HG03342 (cell line): ENCODE results near the gene CLUH.
A peak's percentile ranks its signal among the peaks of the same experiment; 100 is the strongest.

Experiments
- ATAC-seq: cut with Tn5 transposase; IDR thresholded peaks from one replicate; pipeline ENCODE4 v1.9.1; 2021; ENCODE audit warnings: mild to moderate bottlenecking, moderate library complexity; ENCODE audit not compliant: unreplicated experiment

The CLUH gene

DNA sequence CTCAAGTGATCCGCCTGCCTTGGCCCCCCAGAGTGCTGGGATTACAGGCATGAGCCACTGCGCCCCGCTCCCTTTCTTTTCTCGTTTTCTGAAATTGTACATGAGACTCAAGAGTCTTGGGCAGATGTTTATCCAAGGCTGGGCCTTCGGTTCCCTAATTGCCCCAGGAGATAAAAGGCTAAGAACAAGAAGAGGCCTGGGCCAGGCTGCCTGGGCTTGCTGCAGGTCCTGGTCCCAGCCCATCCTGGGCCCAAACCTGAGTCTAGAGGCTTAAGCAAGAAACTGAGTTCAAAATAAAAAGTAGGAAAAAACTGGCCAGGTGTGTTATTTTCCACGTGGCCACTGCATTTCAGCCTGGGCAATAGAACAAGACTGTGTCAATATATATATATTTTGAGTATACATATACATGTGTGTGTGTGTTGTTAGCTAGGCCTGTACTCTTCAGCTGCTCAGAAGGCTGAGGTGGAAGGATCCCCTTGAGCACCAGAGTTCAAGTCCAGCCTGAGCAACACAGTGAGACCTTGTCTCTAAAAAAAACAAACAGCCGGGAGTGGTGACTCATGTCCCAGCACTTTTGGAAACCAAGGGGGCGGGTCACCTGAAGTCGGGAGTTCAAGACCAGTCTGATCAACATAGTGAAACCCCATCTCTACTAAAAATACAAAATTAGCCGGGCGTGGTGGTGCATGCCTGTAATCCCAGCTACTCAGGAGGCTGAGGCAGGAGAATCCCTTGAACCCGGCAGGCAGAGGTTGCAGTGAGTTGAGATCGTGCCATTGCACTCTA lies 6.8 kb upstream of the CLUH start:
- no peak for ATAC-seq

DNA sequence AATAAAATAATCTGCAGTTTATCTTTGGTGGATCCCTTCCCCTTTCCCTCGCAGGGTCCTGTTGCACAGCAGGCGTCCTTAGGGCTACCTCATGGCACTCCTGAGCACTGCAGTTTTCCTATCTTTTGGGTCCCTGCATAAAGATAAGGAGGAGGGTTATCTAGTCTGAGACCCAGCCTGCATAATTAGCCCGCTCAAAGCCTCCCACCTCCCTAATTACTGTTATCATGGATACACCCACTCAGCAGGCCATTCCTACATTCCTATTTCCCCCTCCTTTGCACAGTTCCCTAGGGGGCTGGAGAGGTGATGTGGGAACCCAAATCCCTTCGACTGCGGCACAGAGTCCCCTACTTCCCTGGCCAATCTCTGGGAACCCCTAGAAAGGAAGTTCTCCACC lies 5.1 kb upstream of the CLUH start:
- ATAC-seq: no peak

DNA sequence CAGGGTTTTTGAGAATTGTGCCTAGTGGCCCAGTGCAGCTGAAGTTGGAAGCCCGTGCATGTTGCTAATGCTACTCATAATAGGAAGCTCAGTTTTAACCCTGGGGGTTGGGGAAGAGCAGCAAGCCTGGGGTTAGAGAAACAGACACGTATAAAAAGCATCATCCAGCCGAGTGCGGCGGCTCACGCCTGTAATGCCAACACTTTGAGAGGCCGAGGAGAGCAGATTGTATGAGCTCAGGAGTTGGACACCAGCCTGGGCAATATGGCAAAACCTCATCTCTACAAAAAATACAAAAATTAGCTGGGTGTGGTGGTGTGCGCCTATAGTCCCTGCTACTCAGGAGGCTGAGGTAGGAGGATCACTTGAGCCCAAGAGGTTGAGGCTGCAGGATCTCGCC lies 2.3 kb upstream of the CLUH start:
- ATAC-seq: no peak

DNA sequence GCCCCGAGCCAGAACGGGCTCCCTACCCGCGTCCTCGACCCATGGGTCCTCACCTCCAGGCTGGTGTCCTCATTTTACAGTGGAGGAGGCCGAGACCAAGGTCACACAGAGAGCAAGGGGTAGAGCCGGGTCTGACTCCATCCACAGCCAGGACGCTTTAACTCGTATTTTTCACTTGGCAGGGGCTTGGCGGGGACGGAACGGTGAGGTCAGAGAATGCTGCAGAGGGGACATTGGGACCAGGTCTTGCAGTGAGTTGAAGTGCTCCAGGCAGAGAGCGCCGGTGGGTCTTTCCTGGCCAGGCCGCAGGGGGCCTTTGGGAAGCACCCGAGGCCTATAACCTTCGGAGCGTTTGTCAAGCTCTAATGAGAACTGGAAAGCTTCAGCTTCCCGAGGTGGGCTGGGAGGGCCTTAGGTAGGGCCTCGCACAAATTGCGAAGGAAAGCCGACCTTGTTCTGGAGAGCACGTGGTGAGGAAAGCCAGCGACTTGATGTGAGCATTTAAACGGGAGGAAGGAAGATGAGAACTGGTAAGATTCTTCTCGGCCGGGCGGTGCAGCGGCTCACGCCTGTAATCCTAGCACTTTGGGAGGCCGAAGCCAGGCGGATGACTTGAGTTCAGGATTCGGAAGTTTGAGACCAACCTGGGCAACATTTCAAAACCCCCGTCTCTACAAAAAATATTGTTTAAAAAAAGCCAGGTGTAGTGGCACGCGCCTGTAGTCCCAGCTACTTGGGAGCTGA lies 908 bp upstream of the CLUH start:
- ATAC-seq: no peak

DNA sequence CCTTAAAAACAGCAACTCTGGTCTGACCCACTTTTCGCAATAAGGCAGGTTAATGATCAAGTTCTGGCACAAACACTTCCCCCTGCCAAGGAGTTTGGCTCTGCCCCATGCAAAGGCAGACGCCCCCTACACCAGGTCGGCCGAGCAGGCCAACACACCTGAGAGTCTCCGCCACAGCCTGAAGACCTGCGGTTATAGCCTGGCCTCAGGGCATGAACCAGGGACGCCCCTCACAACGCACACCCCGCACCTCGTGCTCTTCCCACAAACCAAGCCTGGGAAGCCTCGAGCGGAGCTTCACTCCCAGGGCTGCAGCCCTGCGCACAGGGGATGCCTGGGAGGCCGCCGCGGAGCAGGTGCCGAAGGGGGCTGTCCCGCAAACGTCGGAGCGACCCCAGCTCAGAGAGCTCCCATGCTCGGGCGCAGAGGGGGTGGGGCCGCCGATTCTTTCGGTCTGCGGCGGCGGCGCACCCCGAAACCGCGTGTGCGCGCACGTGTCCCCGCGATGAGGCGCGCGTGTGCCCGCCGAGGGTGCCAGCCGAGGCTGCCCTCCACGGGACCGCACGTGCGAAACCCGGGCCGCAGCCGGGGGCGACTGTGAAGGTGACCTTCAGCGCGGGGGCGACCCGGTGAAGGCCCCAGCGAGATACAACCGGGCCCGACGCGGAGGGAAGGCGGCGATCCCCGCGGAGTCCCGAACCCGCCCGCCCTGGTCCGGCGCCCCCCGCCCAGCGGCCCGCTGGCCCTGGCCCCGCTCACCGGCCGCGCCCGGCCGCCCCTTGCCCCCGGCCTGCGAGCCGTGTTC lies 559 bp downstream of the CLUH start:
- peak; percentile 22 for ATAC-seq

DNA sequence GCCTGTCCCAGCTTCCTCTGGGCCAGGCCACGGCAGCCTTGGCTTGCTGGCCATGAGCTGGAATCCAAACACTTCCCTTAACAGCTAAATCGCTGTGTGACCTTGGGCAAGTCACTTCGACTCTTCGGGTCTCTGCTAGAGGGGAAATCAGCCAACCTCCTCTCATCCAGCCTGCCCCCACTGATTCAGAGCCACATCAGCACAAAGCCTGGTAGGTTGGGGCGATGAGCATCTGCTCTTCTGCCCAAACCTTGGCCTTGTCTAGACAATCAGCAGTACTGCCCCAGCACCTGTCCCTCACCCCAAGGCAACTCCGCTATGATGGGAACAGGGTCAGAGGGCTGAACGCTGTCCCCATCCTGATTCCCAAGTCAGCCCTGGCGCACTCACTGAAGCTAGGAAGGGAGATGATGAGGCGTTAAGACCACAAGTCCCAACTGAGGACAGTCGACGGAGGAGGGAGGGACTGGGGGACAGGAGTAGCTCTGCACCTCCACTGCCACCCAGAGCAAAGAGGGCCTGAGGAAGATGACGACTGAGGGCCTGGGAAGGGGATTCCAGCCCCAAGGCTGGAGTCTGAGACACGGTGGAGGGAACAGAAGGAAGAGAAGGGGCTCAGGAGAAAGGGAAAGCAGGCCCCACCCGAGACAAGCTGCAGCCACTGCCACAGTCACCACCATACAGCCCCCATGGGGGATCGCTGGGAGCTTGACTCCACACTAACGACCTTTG lies 1.3 kb downstream of the CLUH start:
- no peak for ATAC-seq

DNA sequence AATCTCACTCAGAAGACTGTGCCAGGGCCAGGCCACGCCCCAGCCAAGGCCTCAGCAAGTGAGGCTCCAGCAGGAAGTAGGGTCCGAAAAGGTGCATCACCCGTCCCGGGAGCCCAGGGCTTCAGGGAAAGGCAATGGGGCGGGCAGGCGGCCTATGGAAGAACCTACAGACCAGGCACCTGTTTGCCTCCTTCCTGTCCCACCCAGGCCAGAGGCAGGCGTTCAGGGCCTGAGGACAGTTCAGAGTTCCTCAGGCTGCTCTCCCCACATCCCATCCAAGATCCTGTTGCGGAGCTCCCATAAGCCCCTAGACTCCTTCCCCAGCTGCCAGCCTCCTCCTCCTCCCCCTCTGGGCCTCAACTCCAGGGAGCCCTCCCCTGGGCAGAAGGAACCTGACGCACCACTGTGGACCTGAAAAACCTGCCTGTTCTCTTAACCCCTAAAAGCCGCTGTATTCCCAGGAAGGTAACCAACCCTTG lies 2.3 kb downstream of the CLUH start:
- no peak for ATAC-seq

DNA sequence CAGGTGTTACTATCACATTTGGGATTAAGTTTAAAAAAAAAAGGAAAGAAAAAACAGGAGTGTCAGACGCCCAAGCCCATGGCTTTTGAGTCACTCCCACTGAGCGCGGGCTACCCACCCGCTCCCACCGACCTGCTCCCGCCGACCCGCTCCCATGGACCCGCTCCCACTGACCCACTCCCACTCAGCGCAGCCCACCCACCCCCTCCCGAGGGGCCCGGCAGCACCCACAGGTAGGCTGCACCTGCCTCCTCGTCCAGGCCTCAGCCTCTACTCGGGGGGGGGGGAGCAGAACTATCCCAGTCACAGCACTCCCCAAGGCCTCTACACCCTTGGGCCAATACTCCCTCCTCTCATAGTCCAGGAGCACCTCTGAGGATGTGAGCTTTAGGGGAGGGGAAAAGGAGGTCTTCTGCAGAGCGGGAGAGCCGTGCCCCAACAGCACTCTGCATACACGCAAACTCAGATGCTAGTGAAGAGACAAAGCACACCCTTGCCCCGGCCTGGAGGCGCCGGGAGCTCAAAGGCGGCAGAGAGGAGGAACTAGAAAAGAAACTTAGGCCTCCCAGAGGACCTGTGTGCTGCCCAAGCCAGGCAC lies 2.9 kb downstream of the CLUH start:
- no peak for ATAC-seq

DNA sequence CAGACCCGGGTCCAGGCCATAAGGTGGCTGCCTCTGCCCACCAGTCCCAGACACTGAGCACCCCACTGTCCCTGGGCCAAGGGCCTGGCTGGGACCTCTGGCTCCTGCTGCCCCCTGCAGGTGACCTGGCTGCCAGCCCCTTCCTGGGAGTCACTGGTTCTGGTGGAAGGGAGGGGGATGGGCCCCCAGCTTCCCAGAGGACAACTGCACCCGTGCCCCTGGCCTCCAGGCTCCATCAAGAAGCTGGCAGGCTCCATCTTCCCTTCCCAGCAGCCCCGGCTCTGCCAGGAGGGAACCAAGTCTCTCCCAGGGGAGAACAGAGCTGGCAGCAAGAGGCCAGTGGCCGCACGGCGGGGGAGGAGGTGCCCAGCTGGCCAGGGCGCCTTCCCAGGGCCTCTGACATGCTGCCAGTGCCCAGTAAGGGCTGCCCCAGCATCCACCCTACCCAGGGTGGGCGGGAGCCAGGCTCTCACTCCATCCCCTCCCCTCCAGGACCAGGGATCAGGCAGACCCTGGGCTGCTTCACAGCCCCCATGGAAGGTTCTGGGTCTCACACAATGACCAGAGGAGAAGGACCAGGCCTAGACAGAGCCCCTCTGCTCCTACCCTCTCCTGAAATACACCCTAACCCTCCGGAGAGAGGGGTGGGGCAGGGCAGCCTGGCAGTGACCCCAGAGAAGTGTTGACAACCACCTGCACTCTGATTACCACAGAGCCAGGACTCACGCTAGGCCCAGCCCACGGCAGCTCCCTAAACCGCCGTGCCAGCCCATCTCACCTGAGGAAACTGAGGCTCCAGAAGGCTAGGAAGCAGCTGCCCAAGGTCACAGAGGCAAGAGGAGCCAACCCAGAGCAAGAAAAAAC lies 3.6 kb downstream of the CLUH start:
- ATAC-seq: no peak

DNA sequence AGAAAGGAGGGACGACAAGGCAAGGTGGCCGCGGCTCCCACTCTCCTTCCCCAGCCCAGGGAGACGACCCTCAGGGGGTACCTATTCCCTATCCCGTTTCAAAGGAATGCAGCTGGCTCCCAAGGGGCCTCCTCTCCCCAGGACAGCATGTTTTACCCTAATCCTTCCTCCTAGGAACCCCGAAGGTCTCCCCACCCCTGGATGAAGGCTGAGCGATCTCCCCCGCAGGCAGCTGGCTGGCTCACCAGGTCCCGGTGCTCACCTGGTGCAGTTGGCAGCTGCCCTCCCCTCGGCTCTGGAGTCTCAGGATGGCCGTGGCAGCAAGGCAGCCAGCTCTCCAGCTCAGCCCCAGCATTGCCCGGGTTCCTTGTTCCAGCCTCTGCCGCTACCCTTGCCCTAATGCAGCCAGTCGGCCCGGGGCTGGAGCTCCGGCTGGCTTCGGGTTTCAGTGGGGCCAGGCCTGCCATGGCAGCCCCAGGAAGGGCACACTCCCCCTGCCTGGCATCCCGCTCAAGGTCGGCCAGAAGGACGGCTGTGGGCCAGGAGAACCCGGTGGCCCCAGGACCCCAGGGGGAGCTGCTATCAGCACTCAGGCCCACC lies 4.6 kb downstream of the CLUH start:
- ATAC-seq: no peak

DNA sequence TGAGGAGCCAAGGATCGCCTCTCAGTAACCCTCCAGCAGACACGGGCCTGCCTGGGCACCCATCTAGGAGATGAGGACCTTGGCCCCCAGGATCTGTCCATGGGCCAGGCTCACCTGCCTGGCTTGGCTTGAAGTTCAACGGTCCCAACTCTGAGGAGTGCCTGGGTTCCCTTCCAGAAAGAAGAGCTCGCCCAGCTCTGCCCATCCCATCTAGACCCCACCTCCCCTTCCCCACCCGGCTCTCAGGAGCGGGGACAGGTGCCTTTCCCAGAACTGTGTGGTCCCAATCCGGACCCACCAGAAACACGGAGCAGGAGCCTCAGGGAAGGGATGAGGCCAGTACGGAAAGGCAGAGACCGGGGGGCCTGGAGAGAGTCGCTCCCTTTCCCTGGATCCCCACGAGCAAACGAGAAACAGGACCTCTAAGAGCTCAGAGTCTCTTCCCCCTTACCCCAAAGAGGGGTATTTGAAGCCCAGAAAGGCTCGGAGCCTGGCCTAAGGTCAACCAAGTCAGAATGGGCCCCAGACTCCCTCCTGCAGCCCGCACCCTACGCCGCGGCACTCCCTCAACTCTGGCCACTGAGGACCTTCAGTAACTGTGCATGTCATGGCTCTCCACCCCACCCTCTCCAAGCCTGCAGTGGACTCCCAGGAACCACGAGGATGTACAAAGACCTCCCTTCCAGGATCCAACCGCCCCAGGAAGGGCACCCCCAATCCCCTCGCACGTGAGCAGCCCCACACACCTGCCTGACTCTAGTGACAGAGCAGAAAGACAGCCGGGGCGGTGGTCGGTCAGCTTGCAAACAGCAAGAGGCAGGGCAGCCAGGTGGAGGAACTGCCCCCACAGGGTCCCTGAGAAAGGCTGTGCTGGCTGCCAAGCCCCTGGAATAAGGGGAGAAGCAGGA lies 5.4 kb downstream of the CLUH start:
- ATAC-seq: no peak

DNA sequence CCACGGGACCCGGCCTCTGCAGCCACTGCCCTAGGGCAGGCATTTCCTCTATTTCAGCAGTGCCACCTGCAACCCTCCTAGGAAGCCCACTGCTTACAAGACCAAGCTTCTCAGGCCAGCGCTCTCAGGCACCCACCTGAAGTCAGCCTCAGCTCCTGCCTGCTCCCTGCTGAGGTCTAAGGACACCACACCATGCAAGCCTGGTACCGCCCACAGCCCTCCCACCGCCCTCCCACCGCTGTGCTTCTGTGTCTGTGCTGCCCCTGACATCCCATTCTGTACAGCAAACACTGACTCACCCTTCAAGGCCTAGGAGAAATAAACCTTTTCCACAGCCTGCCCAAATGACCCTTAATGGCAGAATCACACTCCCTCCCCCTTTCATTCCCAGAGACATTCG lies 6.3 kb downstream of the CLUH start:
- no peak for ATAC-seq

DNA sequence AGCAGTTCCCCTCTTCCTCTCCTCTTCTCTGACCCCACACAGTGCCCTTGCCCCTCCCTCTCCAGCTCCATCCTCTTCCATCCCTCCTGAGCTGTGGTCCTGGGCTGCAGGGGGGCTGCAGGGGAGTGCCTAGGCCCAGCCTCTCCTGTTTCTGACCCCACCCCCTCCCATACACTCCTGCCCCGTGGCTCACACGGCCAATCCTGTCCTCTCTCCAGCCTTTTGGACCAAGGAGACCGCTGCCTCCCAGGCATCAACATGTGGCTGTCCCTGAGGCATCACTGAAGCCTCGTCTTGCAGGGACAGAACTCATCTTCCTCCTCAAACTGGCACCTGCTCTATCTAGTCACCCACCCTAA lies 6.7 kb downstream of the CLUH start:
- ATAC-seq: no peak

DNA sequence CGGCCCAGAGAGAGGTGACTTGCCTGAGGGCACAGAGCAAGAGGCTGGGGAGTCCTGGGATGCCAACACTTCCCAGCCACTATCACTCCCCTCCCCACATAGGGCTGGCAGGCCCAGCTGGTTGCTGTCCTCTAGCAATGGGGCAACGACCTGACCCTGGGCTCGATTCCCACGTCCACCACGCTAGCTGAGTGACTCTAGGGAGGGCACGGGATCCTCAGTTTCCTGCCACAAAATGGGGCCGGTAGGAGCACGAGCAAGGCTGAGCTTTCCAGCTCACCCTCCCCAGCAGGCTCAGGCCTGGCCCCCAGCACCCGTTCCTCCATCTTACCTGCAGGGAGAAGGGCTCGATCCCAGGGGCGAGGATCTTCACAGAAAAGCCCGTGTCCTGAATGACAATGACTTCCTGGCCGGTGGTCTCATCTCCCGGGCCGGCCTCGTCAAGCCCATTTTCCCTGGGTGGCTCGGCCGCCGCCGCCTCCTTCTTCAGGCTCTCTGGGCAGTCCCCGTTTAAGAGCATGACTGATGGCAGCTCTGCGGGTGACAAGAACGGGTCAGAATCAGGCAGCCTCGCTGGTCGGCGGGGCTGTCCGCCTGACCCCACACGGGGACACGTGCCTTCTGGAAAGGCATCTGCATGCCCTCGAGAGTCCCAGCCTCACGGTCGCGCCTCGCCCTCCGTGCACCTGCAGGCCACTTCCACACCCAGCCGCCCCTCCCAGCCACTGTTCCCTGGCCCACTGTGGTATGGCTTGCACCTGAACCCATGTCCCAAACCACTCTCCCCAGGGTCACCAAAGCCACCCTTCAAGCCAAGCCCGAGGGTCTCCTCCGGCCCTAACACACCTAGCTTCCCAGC lies 7.3 kb downstream of the CLUH start:
- ATAC-seq: no peak

DNA sequence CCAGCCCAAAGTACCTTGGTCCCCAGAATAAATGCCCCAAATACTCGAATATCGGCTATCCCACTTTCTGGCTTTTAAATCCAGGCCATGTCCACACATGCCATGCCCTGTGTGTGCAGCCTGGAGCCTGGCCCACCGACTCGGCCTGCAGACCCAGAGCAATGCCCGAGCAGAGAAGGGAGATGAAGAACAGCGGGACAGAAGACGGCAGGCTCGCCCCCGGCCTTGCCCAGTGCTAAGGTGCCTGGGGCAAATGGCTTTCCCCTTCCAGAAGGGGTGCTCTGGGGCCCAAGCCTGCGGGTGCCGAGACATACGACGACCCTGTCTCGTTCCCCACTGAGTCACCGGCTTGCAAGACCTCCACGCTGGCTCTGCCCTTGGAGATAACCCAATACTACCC lies 8.0 kb downstream of the CLUH start:
- no peak for ATAC-seq

DNA sequence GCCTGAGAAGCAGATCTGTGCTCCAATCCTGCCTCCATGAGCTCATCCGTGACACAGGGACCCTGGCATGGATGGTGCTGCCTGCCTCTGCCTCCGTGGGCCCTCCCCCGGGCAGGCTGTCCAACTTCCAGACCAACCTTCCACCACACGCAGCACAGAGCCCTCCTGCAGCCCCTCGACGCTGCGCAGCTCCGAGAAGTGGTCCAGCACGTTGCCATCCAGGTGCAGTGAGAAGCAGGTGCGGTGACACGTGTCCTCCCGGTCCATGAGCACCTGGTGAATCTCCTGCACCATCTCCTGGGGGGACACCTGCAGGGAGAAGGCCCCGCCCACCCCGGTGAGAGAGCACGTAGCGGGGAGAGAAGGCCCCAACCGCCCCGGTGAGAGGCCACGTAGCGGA lies 8.4 kb downstream of the CLUH start:
- ATAC-seq: no peak

DNA sequence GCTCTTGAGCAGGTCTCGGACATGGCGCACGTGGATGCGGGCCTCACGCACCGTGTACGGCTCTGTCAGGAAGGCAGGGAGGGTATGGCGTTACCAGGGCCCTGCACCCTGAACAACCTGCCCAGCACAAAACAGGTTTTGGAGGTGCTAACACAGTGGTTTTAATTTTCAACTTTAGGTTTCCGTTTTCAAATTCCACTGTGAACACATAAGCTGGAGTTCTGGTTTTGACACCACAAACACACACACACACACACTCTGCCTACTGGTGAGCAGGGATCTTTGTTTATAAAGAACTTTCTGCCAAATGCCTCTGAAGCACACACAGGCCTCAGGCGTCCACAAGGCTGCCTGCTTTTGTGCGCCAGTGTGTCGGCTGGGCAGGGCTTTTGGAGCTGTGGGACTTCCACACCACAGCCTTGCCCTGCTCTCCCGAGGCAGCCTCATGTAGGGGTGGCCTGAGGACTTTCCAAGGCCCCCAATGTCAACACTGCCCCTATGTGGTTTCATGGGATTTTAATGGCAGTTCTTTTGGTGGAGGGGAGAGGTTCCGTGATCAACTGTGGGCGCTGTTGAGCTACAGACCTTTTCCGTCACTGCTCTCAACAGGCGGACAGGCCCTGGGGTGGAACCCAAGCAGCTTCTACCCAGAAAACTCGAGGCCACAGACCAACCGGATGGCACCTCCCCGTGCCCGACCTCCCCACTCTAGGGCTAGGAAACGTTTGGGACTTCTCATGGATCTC lies 9.4 kb downstream of the CLUH start:
- ATAC-seq: no peak
